ENCODE measurements around the gene NBEA. TPM values are rescaled to one million over a fixed set of nuclear protein-coding genes. Genes with fewer than 3 reads are reported as not detected.

NBEA gene
- total RNA-seq, 3 donors from 2014 or later (not counting 1 experiment from before 2014, with no cell fraction given): 0.27 to 0.66 (median 0.33) TPM

DNA sequence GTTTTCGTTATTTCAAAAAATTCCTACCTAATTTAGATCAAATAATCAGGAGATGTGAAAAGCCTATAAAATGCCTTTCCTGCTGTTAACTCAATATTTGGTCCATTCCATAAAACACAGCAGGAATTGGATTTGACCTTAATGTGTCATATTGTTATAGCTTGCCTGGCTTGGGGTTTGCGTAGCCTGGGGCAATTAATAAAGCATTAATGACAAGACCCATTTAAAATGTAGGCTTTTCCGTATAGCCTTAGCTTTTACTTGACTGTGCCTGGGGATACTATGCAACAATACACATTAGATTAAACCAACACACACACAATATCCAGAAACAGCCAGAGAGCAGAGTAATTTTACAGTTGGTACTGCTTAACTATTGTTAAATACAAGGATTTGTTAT, 651.6 kb downstream of the NBEA start:
- Histone ChIP-seq H3K9me3 (ENCODE audit: control insufficient read depth, insufficient read depth, low read length) (no peaks in the 10 kb centered on the region), H3K4me1 (ENCODE audit: control insufficient read depth, insufficient read depth, low read length) (no peaks in the 10 kb centered on the region), H3K4me3 (ENCODE audit: low read length) (no peak overlapping the region), H3K27ac (ENCODE audit: low read length) (no peak overlapping the region), H3K27me3 (ENCODE audit: control insufficient read depth, insufficient read depth, low read length) (no peaks in the 10 kb centered on the region), H3K36me3 (ENCODE audit: control insufficient read depth, insufficient read depth, low read length) (no peaks in the 10 kb centered on the region)
- intact Hi-C loops (cut with micrococcal nuclease): no loop called here
- 100% methylated on average over 2 of the region's 3 CpGs for WGBS (ENCODE audit: insufficient coverage)
- H3K36me3 Mint-ChIP-seq: no peaks in the 10 kb centered on the region
- TF ChIP-seq, protein P1, sequence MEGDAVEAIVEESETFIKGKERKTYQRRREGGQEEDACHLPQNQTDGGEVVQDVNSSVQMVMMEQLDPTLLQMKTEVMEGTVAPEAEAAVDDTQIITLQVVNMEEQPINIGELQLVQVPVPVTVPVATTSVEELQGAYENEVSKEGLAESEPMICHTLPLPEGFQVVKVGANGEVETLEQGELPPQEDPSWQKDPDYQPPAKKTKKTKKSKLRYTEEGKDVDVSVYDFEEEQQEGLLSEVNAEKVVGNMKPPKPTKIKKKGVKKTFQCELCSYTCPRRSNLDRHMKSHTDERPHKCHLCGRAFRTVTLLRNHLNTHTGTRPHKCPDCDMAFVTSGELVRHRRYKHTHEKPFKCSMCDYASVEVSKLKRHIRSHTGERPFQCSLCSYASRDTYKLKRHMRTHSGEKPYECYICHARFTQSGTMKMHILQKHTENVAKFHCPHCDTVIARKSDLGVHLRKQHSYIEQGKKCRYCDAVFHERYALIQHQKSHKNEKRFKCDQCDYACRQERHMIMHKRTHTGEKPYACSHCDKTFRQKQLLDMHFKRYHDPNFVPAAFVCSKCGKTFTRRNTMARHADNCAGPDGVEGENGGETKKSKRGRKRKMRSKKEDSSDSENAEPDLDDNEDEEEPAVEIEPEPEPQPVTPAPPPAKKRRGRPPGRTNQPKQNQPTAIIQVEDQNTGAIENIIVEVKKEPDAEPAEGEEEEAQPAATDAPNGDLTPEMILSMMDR (IDR thresholded peaks at IDR 0.05): no peak
- no peaks in the 10 kb centered on the region for H3K4me1 Mint-ChIP-seq
- no peak overlapping the region for H3K4me3 Mint-ChIP-seq
- H3K27me3 Mint-ChIP-seq (ENCODE audit: low read depth in 2 of 2): no peaks in the 10 kb centered on the region
- H3K9me3 Mint-ChIP-seq: no peaks in the 10 kb centered on the region
- no peak for ATAC-seq
- no peak for DNase-seq
- H3K27ac Mint-ChIP-seq: no peak overlapping the region

DNA sequence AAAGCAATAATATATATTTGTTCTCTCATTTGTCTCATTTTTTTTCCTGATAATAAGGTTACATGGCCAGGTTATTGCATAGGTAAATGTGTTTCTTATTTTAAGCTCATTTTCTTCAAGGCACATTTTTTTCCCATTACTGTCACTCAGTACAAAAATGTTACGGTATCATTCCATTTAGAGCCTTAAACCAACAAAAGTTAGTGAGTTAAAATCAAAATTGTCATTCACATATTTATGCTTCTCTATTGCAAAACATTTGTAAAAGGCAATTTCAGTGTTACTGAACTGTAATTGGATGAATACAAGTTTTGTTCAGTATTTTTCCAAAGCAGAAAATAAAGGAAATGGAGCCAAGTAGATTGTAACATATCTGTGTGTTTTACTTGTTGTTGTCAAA, 652.0 kb downstream of the NBEA start:
- Histone ChIP-seq H3K27me3 (ENCODE audit: control insufficient read depth, insufficient read depth, low read length) (no peaks in the 10 kb centered on the region), H3K27ac (ENCODE audit: low read length) (no peak overlapping the region), H3K4me3 (ENCODE audit: low read length) (no peak overlapping the region), H3K4me1 (ENCODE audit: control insufficient read depth, insufficient read depth, low read length) (no peaks in the 10 kb centered on the region), H3K36me3 (ENCODE audit: control insufficient read depth, insufficient read depth, low read length) (no peaks in the 10 kb centered on the region), H3K9me3 (ENCODE audit: control insufficient read depth, insufficient read depth, low read length) (no peaks in the 10 kb centered on the region)
- ATAC-seq (no peak), DNase-seq (no peak)
- Mint-ChIP-seq H3K27ac (no peak overlapping the region), H3K4me1 (peaks cover 0 to 3% of the 10 kb centered on the region in 2 donors), H3K36me3 (no peaks in the 10 kb centered on the region), H3K4me3 (no peak overlapping the region), H3K9me3 (no peaks in the 10 kb centered on the region), H3K27me3 (ENCODE audit: low read depth in 2 of 2) (no peaks in the 10 kb centered on the region)
- intact Hi-C loops (cut with micrococcal nuclease): no loop called here
- TF ChIP-seq, protein P1 (IDR thresholded peaks at IDR 0.05): no peak
- no CpG with 5 or more reads among the region's 1 CpG for WGBS (ENCODE audit: insufficient coverage)

DNA sequence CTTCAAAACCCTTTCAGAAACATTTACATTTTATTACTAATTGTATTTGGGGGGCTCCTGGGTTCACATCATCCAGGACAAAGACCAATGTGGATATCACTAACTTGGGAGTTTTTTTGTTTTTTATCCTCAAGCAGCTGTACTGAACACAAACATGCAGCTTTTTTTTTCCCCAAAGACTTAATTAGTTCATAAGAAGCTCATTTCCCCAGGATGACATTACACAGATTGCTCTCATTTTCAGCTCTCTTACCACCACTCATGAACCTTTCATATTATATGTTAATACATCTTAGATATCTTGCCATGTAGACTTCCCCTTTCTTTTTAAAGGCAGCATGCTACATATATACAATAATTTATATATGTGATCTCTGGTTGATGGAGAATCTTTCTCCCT, 653.1 kb downstream of the NBEA start:
- no peak for ATAC-seq
- H3K9me3 ChIP-seq (ENCODE audit: control insufficient read depth, insufficient read depth, low read length): no peaks in the 10 kb centered on the region
- H3K4me1 Mint-ChIP-seq: peaks cover 0 to 5% of the 10 kb centered on the region in 2 donors

More for the DNA sequence above, 653.1 kb downstream of the NBEA start:
- no peak for DNase-seq
- Histone ChIP-seq H3K4me1 (ENCODE audit: control insufficient read depth, insufficient read depth, low read length) (no peaks in the 10 kb centered on the region), H3K36me3 (ENCODE audit: control insufficient read depth, insufficient read depth, low read length) (no peaks in the 10 kb centered on the region), H3K4me3 (ENCODE audit: low read length) (no peak overlapping the region), H3K27me3 (ENCODE audit: control insufficient read depth, insufficient read depth, low read length) (no peaks in the 10 kb centered on the region), H3K27ac (ENCODE audit: low read length) (no peak overlapping the region)
- Mint-ChIP-seq H3K4me3 (no peak overlapping the region), H3K9me3 (no peaks in the 10 kb centered on the region), H3K27ac (no peak overlapping the region), H3K36me3 (no peaks in the 10 kb centered on the region), H3K27me3 (ENCODE audit: low read depth in 2 of 2) (no peaks in the 10 kb centered on the region)
- intact Hi-C loops (cut with micrococcal nuclease): no loop called here
- TF ChIP-seq, protein P1 (IDR thresholded peaks at IDR 0.05): no peak

Data from natural killer cell (primary cell).